Sigmoid colon (tissue), 4 donors: ENCODE data around the gene GSK3B.

ENCODE experiments used
- EP300 ChIP-seq, 4 donors: sonication (generic); formaldehyde crosslinking; IDR thresholded peaks; one replicate each; pipeline ENCODE4 v1.6.1; 2017; ENCODE audit warnings: antibody characterized with exemption in 4 of 4
- TF ChIP-seq, protein P1 (sequence below), 4 experiments: fragments of 450-650 bp in 3 of 4; fragments of 200-600 bp in 1 of 4; IDR thresholded peaks; one replicate each; pipeline ENCODE4 v1.5.1; 2016 to 2019; ENCODE audit warnings: antibody characterized with exemption in 4 of 4, mild to moderate bottlenecking in 3 of 4, moderate library complexity in 2 of 4

- TF ChIP-seq, protein P1, sequence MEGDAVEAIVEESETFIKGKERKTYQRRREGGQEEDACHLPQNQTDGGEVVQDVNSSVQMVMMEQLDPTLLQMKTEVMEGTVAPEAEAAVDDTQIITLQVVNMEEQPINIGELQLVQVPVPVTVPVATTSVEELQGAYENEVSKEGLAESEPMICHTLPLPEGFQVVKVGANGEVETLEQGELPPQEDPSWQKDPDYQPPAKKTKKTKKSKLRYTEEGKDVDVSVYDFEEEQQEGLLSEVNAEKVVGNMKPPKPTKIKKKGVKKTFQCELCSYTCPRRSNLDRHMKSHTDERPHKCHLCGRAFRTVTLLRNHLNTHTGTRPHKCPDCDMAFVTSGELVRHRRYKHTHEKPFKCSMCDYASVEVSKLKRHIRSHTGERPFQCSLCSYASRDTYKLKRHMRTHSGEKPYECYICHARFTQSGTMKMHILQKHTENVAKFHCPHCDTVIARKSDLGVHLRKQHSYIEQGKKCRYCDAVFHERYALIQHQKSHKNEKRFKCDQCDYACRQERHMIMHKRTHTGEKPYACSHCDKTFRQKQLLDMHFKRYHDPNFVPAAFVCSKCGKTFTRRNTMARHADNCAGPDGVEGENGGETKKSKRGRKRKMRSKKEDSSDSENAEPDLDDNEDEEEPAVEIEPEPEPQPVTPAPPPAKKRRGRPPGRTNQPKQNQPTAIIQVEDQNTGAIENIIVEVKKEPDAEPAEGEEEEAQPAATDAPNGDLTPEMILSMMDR (IDR thresholded peaks at IDR 0.05), result no peak
- no peak for TF ChIP-seq EP300 (IDR thresholded peaks at IDR 0.05)
Observed at GRCh38 chr3:119989981-119990655, 104.1 kb downstream of the GSK3B start.
